K562 (cell line): ENCODE data around the gene RNASE13. TPM values are rescaled to one million over a fixed set of nuclear protein-coding genes. Genes with fewer than 3 reads are reported as not detected.

Experiments
- BRF2 ChIP-seq: IDR thresholded peaks from 3 replicates; pipeline ENCODE4 v1.6.1; 2011; ENCODE audit warnings: borderline replicate concordance, mild to moderate bottlenecking; ENCODE audit not compliant: insufficient read length, insufficient read depth
- CGGBP1 ChIP-seq: fragments of 250-450 bp; sonication (Bioruptor Pico); IDR thresholded peaks from 2 replicates; pipeline ENCODE4 v1.9.0; 2021; ENCODE audit warnings: mild to moderate bottlenecking
- HDAC6 ChIP-seq: IDR thresholded peaks from 2 replicates; pipeline ENCODE4 v1.6.1; 2012; ENCODE audit warnings: low read depth, mild to moderate bottlenecking, control low read depth, inconsistent platforms, low read length, moderate library complexity
- MIER1 ChIP-seq: fragments of 450-650 bp; IDR thresholded peaks from 2 replicates; pipeline ENCODE4 v1.6.1; 2016; ENCODE audit warnings: antibody characterized with exemption, mild to moderate bottlenecking, low read depth
- MYNN ChIP-seq, 2 experiments: sonication (generic); formaldehyde crosslinking in 1 of 2; IDR thresholded peaks; 2 replicates each; pipeline versions ENCODE4 v1.5.0 to v1.6.1; 2016 to 2020; ENCODE audit warnings: antibody characterized with exemption in 1 of 2, missing genetic modification reagents in 1 of 2
- NCOA4 ChIP-seq: fragments of 450-650 bp; IDR thresholded peaks from 2 replicates; pipeline ENCODE4 v1.6.1; 2018; ENCODE audit warnings: mild to moderate bottlenecking; ENCODE audit not compliant: partially characterized antibody
- NFRKB ChIP-seq: fragments of 450-650 bp; IDR thresholded peaks from 2 replicates; pipeline ENCODE4 v1.6.1; 2016; ENCODE audit warnings: low read depth
- PTBP1 ChIP-seq: fragments of 200-400 bp; formaldehyde crosslinking; IDR thresholded peaks from 2 replicates; pipeline ENCODE4 v1.6.1; 2017; ENCODE audit warnings: low read depth, low read length
- PTRF ChIP-seq: fragments of 450-650 bp; IDR thresholded peaks from 2 replicates; pipeline ENCODE4 v1.6.1; 2016; ENCODE audit warnings: mild to moderate bottlenecking, missing genetic modification characterization, missing compliant biosample characterization
- RAD51 ChIP-seq: fragments of 450-650 bp; IDR thresholded peaks from 2 replicates; pipeline ENCODE4 v1.7.1; 2016; ENCODE audit warnings: low read depth, mild to moderate bottlenecking, borderline replicate concordance
- RBBP5 ChIP-seq: fragments of 200-600 bp; sonication (generic); IDR thresholded peaks from 2 replicates; pipeline ENCODE4 v1.6.1; 2012; ENCODE audit warnings: borderline replicate concordance, mild to moderate bottlenecking, low read length, control low read depth, inconsistent platforms; ENCODE audit not compliant: insufficient read depth, poor library complexity, severe bottlenecking
- SAFB2 ChIP-seq: fragments of 200-400 bp; formaldehyde crosslinking; IDR thresholded peaks from 2 replicates; pipeline ENCODE4 v1.6.1; 2018; ENCODE audit warnings: borderline replicate concordance, low read length, low read depth, moderate library complexity; ENCODE audit not compliant: severe bottlenecking
- SMARCE1 ChIP-seq: fragments of 450-650 bp; IDR thresholded peaks from 2 replicates; pipeline ENCODE4 v1.7.1; 2016; ENCODE audit warnings: mild to moderate bottlenecking
- TEAD4 ChIP-seq, 2 experiments: sonication (generic) in 1 of 2; formaldehyde crosslinking in 1 of 2; IDR thresholded peaks; 2 replicates each; pipeline versions ENCODE4 v1.6.1 to v1.8.0; 2012 to 2022; ENCODE audit warnings: borderline replicate concordance in 1 of 2, inconsistent platforms in 1 of 2, low read length in 1 of 2, mild to moderate bottlenecking in 1 of 2, missing genetic modification reagents in 1 of 2
- TRIM25 ChIP-seq: fragments of 450-650 bp; IDR thresholded peaks from 2 replicates; pipeline ENCODE4 v1.7.0; 2016; ENCODE audit warnings: borderline replicate concordance
- U2AF1 ChIP-seq: fragments of 200-400 bp; formaldehyde crosslinking; optimal IDR thresholded peaks from 2 replicates; pipeline ENCODE3; 2017; ENCODE audit warnings: mild to moderate bottlenecking, low read depth, low read length, moderate library complexity
- XRCC5 ChIP-seq: fragments of 200-400 bp; formaldehyde crosslinking; IDR thresholded peaks from 2 replicates; pipeline ENCODE4 v1.6.1; 2017; ENCODE audit warnings: low read depth, mild to moderate bottlenecking, low read length
- ZFP91 ChIP-seq: sonication (generic); formaldehyde crosslinking; IDR thresholded peaks from 2 replicates; pipeline ENCODE4 v1.8.0; 2022; ENCODE audit warnings: mild to moderate bottlenecking, missing genetic modification reagents
- ZNF124 ChIP-seq: sonication (generic); formaldehyde crosslinking; IDR thresholded peaks from 2 replicates; pipeline ENCODE4 v1.8.1; 2022; ENCODE audit warnings: missing genetic modification reagents
- ZNF280A ChIP-seq: fragments of 450-650 bp; IDR thresholded peaks from 2 replicates; pipeline ENCODE4 v1.6.1; 2018; ENCODE audit warnings: mild to moderate bottlenecking, low read depth; ENCODE audit not compliant: partially characterized antibody
- ZNF316 ChIP-seq: fragments of 450-650 bp; IDR thresholded peaks from 2 replicates; pipeline ENCODE4 v1.6.1; 2016
- ZNF79 ChIP-seq: fragments of 250-450 bp; sonication (Bioruptor Pico); IDR thresholded peaks from 2 replicates; pipeline ENCODE4 v1.4.0; 2020; ENCODE audit warnings: low read depth, mild to moderate bottlenecking, moderate library complexity
- polyA plus RNA-seq, 8 experiments: library from polyadenylated mRNA; depleted of rRNA in 4 of 8; stranded (reverse) in 5 of 8; unstranded in 3 of 8; fragments of >200 nt; fragmentation: Nextera tagmentation in 2 of 8; fragmentation: Illumina TruSeq in 1 of 8; extraction: Ambion mirVana in 2 of 8; extraction: Trizol in 1 of 8; gene quantifications; 2 replicates each; pipeline versions ENCODE4 v1.2.1 to v1.2.3, GENCODE V29; 2011 to 2014; ENCODE audit warnings: inconsistent platforms in 1 of 8, missing spikeins in 1 of 8
- total RNA-seq, 7 experiments: library from RNA; depleted of rRNA in 6 of 7; stranded (reverse); fragments of >200 nt in 6 of 7; fragmentation: Illumina TruSeq in 2 of 7; extraction: Trizol in 2 of 7; gene quantifications; 2 replicates each; pipeline versions ENCODE4 v1.2.1 to v1.2.3, GENCODE V29; 2011 to 2021; ENCODE audit warnings: low replicate concordance in 1 of 7

The RNASE13 gene
- total and polyA plus RNA-seq, 9 of the 15 experiments (the other 6 are each of a cell fraction or from before 2014, with no cell fraction given), result not detected

- no peak for TF ChIP-seq HDAC6
- TF ChIP-seq CGGBP1 (CRISPR knock-in tag), result no peak
- no peak for TF ChIP-seq MYNN (IDR thresholded peaks at IDR 0.05)
- no peak for TF ChIP-seq MYNN (CRISPR knock-in tag; IDR thresholded peaks at IDR 0.05)
- TF ChIP-seq ZNF124 (CRISPR knock-in tag), result no peak
- peak; percentile 75 for TF ChIP-seq SMARCE1
- no peak for TF ChIP-seq ZNF280A
- TF ChIP-seq BRF2, result no peak
- no peak for TF ChIP-seq SAFB2
- TF ChIP-seq TRIM25, result no peak
- no peak for TF ChIP-seq U2AF1
- TF ChIP-seq TEAD4 (IDR thresholded peaks at IDR 0.05; ENCODE audit: low read length), result no peak
- no peak for TF ChIP-seq TEAD4 (CRISPR knock-in tag; IDR thresholded peaks at IDR 0.05; ENCODE audit: borderline replicate concordance)
- no peak for TF ChIP-seq ZFP91 (CRISPR knock-in tag)
- TF ChIP-seq RBBP5, result no peak
- no peak for TF ChIP-seq XRCC5
- no peak for TF ChIP-seq ZNF79
- TF ChIP-seq PTRF (tag), result no peak
- no peak for TF ChIP-seq RAD51
- TF ChIP-seq PTBP1, result no peak
- no peak for TF ChIP-seq NCOA4
- peak; percentile 28; the same call in 1 of the 2 replicates for TF ChIP-seq ZNF316
- TF ChIP-seq NFRKB, result no peak
- no peak for TF ChIP-seq MIER1
Measured at GRCh38 chr14:21026988-21027315, 7.7 kb downstream of the RNASE13 start (continued).
